ENCODE results near the gene CFAP65. TPM values are rescaled to one million over a fixed set of nuclear protein-coding genes. Genes with fewer than 3 reads are reported as not detected.
A peak's percentile ranks its signal among the peaks of the same experiment; 100 is the strongest.

The CFAP65 gene
- total RNA-seq, 4 donors from 2014 or later: 1.5 to 3.6 TPM; not detected in 2

- Histone ChIP-seq H3K36me3 (peaks cover 0 to 35% (median 0%) of the 10 kb centered on the region in 3 donors), H3K27me3 (no peaks in the 10 kb centered on the region), H3K4me1 (peaks cover 0 to 24% (median 6%) of the 10 kb centered on the region in 4 donors), H3K27ac (no peak overlapping the region), H3K9me3 (no peaks in the 10 kb centered on the region), H3K4me3 (no peak overlapping the region)
- TF ChIP-seq CTCF (IDR thresholded peaks at IDR 0.05): peak in 4 of 6 experiments; percentile 52 to 76 (median 69)
- no peak for TF ChIP-seq POLR2A (IDR thresholded peaks at IDR 0.05)
- peak in 1 of 3 donors; percentile 72 for DNase-seq
These were observed 32.3 kb upstream of the CFAP65 start for GRCh38 chr2:219073413-219074129.

- H3K4me1 ChIP-seq: peaks cover 0 to 19% (median 6%) of the 10 kb centered on the region in 4 donors
- H3K9me3 ChIP-seq: no peaks in the 10 kb centered on the region
- no peaks in the 10 kb centered on the region for H3K27me3 ChIP-seq
- H3K4me3 ChIP-seq: no peak overlapping the region
- H3K27ac ChIP-seq: peak overlapping the region in 1 of 4 donors; percentile 87
- DNase-seq: no peak
- no peak for TF ChIP-seq CTCF (IDR thresholded peaks at IDR 0.05)
- TF ChIP-seq POLR2A (IDR thresholded peaks at IDR 0.05): no peak
- H3K36me3 ChIP-seq: peaks cover 0 to 32% (median 0%) of the 10 kb centered on the region in 3 donors
These were observed 31.5 kb upstream of the CFAP65 start for GRCh38 chr2:219072741-219073250.

- TF ChIP-seq POLR2A (IDR thresholded peaks at IDR 0.05) (peak in 1 of 2 donors; percentile 54), CTCF (IDR thresholded peaks at IDR 0.05) (peak in 2 of 6 experiments; percentile 10 to 14)
- no peaks in the 10 kb centered on the region for H3K9me3 ChIP-seq
- H3K4me1 ChIP-seq: peaks cover 0 to 19% (median 6%) of the 10 kb centered on the region in 4 donors
- peak overlapping the region in 3 of 4 donors; percentile 43 to 87 (median 51) for H3K27ac ChIP-seq
- H3K4me3 ChIP-seq: peak overlapping the region in 2 of 4 donors; percentile 2 to 12
- DNase-seq: peak in 2 of 3 donors; percentile 65 to 79
- H3K36me3 ChIP-seq: peaks cover 0 to 17% (median 0%) of the 10 kb centered on the region in 3 donors
- no peaks in the 10 kb centered on the region for H3K27me3 ChIP-seq
These were observed 30.0 kb upstream of the CFAP65 start for GRCh38 chr2:219071131-219071816.

GRCh38 chr2:219065484-219065883 lies 24.2 kb upstream of the CFAP65 start:
- Histone ChIP-seq H3K27me3 (peaks cover 0 to 7% of the 10 kb centered on the region in 2 donors), H3K36me3 (no peaks in the 10 kb centered on the region), H3K27ac (no peak overlapping the region), H3K4me1 (peaks cover 0 to 9% (median under 1%) of the 10 kb centered on the region in 4 donors), H3K9me3 (no peaks in the 10 kb centered on the region), H3K4me3 (no peak overlapping the region)
- no peak for TF ChIP-seq POLR2A (IDR thresholded peaks at IDR 0.05)
- DNase-seq: no peak

GRCh38 chr2:219062081-219062480 lies 20.8 kb upstream of the CFAP65 start:
- TF ChIP-seq POLR2A (IDR thresholded peaks at IDR 0.05) (no peak), CTCF (IDR thresholded peaks at IDR 0.05) (no peak)
- peaks cover 0 to 8% (median 0%) of the 10 kb centered on the region in 3 donors for H3K36me3 ChIP-seq
- H3K4me3 ChIP-seq: no peak overlapping the region
- peaks cover 0 to 5% (median 0%) of the 10 kb centered on the region in 4 donors for H3K9me3 ChIP-seq
- peaks cover 0 to 40% (median 14%) of the 10 kb centered on the region in 4 donors for H3K4me1 ChIP-seq
- H3K27me3 ChIP-seq: peaks cover 0 to 21% of the 10 kb centered on the region in 2 donors
- DNase-seq: no peak
- H3K27ac ChIP-seq: no peak overlapping the region
